H9 (cell line): ENCODE measurements around the gene CDK2. TPM values are rescaled to one million over a fixed set of nuclear protein-coding genes. Genes with fewer than 3 reads are reported as not detected.
A peak's percentile ranks its signal among the peaks of the same experiment; 100 is the strongest.
"Not testable (repeated sequence)": the region's sequence is repeated elsewhere in the genome, so short reads cannot be mapped to it uniquely, and the experiment has no call there.

Source experiments
- DNase-seq: peaks from one replicate; pipeline ENCODE4 v3.0.0-alpha.2; 2017
- H2AFZ ChIP-seq: one replicate; pipeline ENCODE4 v1.6.1; 2013; ENCODE audit warnings: mild to moderate bottlenecking, low read length, control low read depth, moderate library complexity
- H2AK5ac ChIP-seq: 2 replicates; pipeline ENCODE4 v1.6.1; 2013; ENCODE audit warnings: low read length, control low read depth, mixed read lengths; ENCODE audit not compliant: insufficient read length
- H2BK120ac ChIP-seq: one replicate; pipeline ENCODE4 v1.6.1; 2013; ENCODE audit warnings: low read depth, mild to moderate bottlenecking, low read length, control low read depth, inconsistent platforms; ENCODE audit not compliant: poor library complexity, severe bottlenecking
- H2BK12ac ChIP-seq: 2 replicates; pipeline ENCODE4 v1.6.1; 2013; ENCODE audit warnings: low read length, control low read depth, mixed read lengths, low read depth; ENCODE audit not compliant: insufficient read length
- H2BK15ac ChIP-seq: 2 replicates; pipeline ENCODE4 v1.6.1; 2013; ENCODE audit warnings: low read depth, low read length, control low read depth
- H2BK20ac ChIP-seq: one replicate; pipeline ENCODE4 v1.6.1; 2013; ENCODE audit warnings: low read depth, mild to moderate bottlenecking, low read length, control low read depth, inconsistent platforms; ENCODE audit not compliant: poor library complexity, severe bottlenecking
- H2BK5ac ChIP-seq: 2 replicates; pipeline ENCODE4 v1.6.1; 2013; ENCODE audit warnings: low read length, control low read depth, mixed read lengths; ENCODE audit not compliant: insufficient read length
- H3K14ac ChIP-seq: 2 replicates; pipeline ENCODE4 v1.6.1; 2013; ENCODE audit warnings: low read length, control low read depth; ENCODE audit not compliant: insufficient read depth
- H3K18ac ChIP-seq: 2 replicates; pipeline ENCODE4 v1.6.1; 2013; ENCODE audit warnings: low read depth, mild to moderate bottlenecking, mixed read lengths, low read length, control low read depth; ENCODE audit not compliant: insufficient read length
- H3K23ac ChIP-seq: 2 replicates; pipeline ENCODE4 v1.6.1; 2013; ENCODE audit warnings: low read length, control low read depth, mixed read lengths, low read depth; ENCODE audit not compliant: insufficient read length
- H3K23me2 ChIP-seq: 2 replicates; pipeline ENCODE4 v1.6.1; 2013; ENCODE audit warnings: low read depth, mild to moderate bottlenecking, mixed read lengths, low read length, control low read depth; ENCODE audit not compliant: insufficient read length, poor library complexity, severe bottlenecking
- H3K27ac ChIP-seq: 2 replicates; pipeline ENCODE4 v1.5.1; 2013; ENCODE audit warnings: low read length, control low read depth, mixed read lengths, low read depth; ENCODE audit not compliant: insufficient read length
- H3K27me3 ChIP-seq: 2 replicates; pipeline ENCODE4 v1.6.1; 2013; ENCODE audit warnings: low read length, control low read depth, inconsistent platforms; ENCODE audit not compliant: insufficient read depth
- H3K4ac ChIP-seq: 2 replicates; pipeline ENCODE4 v1.6.1; 2013; ENCODE audit warnings: low read depth, mild to moderate bottlenecking, control low read depth, inconsistent platforms, low read length, moderate library complexity
- H3K4me1 ChIP-seq: 2 replicates; pipeline ENCODE4 v1.6.1; 2013; ENCODE audit warnings: low read length, control low read depth, inconsistent platforms; ENCODE audit not compliant: insufficient read depth
- H3K4me2 ChIP-seq: 2 replicates; pipeline ENCODE4 v1.6.1; 2013; ENCODE audit warnings: low read length, control low read depth, mixed read lengths; ENCODE audit not compliant: insufficient read length, insufficient read depth
- H3K56ac ChIP-seq: 2 replicates; pipeline ENCODE4 v1.6.1; 2013; ENCODE audit warnings: low read depth, mild to moderate bottlenecking, mixed read lengths, low read length, control low read depth; ENCODE audit not compliant: insufficient read length
- H3K79me1 ChIP-seq: 2 replicates; pipeline ENCODE4 v1.6.1; 2013; ENCODE audit warnings: low read depth, mild to moderate bottlenecking, moderate library complexity, low read length, control low read depth, inconsistent platforms; ENCODE audit not compliant: insufficient read depth, poor library complexity, severe bottlenecking
- H3K79me2 ChIP-seq: 2 replicates; pipeline ENCODE4 v1.6.1; 2013; ENCODE audit warnings: low read length, control low read depth, inconsistent platforms; ENCODE audit not compliant: insufficient read depth
- H3K9ac ChIP-seq: 2 replicates; pipeline ENCODE4 v1.6.1; 2013; ENCODE audit warnings: low read length, control low read depth, mixed read lengths; ENCODE audit not compliant: insufficient read length; ENCODE audit errors: extremely low read depth
- H3K9me3 ChIP-seq: one replicate; pipeline ENCODE4 v1.6.1; 2013; ENCODE audit warnings: low read depth, low read length, inconsistent platforms; ENCODE audit not compliant: control insufficient read depth
- H3T11ph ChIP-seq: one replicate; pipeline ENCODE4 v1.6.1; 2013; ENCODE audit warnings: mild to moderate bottlenecking, low read length, control low read depth, inconsistent platforms
- H4K20me1 ChIP-seq: one replicate; pipeline ENCODE4 v1.6.1; 2013; ENCODE audit not compliant: control insufficient read depth, insufficient read length, insufficient read depth
- H4K5ac ChIP-seq: 2 replicates; pipeline ENCODE4 v1.6.1; 2013; ENCODE audit warnings: low read depth, mild to moderate bottlenecking, mixed read lengths, low read length, control low read depth; ENCODE audit not compliant: insufficient read length
- H4K8ac ChIP-seq: replicated peaks from 2 replicates; pipeline ENCODE4 v1.6.1; 2013; ENCODE audit warnings: low read length, control low read depth, mixed read lengths, low read depth; ENCODE audit not compliant: insufficient read length
- H4K91ac ChIP-seq: 2 replicates; pipeline ENCODE4 v1.6.1; 2013; ENCODE audit warnings: low read depth, mild to moderate bottlenecking, moderate library complexity, mixed read lengths, low read length, control low read depth; ENCODE audit not compliant: insufficient read length
- H3K27ac Mint-ChIP-seq, 3 experiments: 2 replicates in 2 of 3; 3 replicates in 1 of 3; pipeline ENCODE4 v1.8.0; 2020 to 2021; ENCODE audit warnings: mixed read lengths in 3 of 3, mild to moderate bottlenecking in 1 of 3, moderate library complexity in 1 of 3
- H3K27me3 Mint-ChIP-seq: 2 replicates; pipeline ENCODE4 v1.8.0; 2021; ENCODE audit warnings: low read depth, mild to moderate bottlenecking, moderate library complexity, mixed read lengths
- H3K36me3 Mint-ChIP-seq, 3 experiments: 2 replicates in 2 of 3; 3 replicates in 1 of 3; pipeline ENCODE4 v1.8.0; 2020 to 2021; ENCODE audit warnings: low read depth in 3 of 3, mixed read lengths in 3 of 3; ENCODE audit not compliant: insufficient read depth in 1 of 3
- H3K4me1 Mint-ChIP-seq, 2 experiments: 2 replicates each; pipeline ENCODE4 v1.8.0; 2020; ENCODE audit warnings: mixed read lengths in 2 of 2
- H3K4me3 Mint-ChIP-seq, 2 experiments: 2 replicates in 1 of 2; 3 replicates in 1 of 2; pipeline ENCODE4 v1.8.0; 2020 to 2021; ENCODE audit warnings: mild to moderate bottlenecking in 2 of 2, mixed read lengths in 2 of 2, moderate library complexity in 1 of 2
- H3K9me3 Mint-ChIP-seq, 2 experiments: 2 replicates in 1 of 2; 3 replicates in 1 of 2; pipeline ENCODE4 v1.8.0; 2020; ENCODE audit warnings: mild to moderate bottlenecking in 2 of 2, mixed read lengths in 2 of 2, moderate library complexity in 1 of 2
- WGBS: extraction: QIAGEN DNeasy Blood & Tissue Kit; methylation state at CpG from one replicate; pipeline ENCODE4 v1.1.7; 2013; ENCODE audit warnings: missing lambda C conversion rate, low lambda C conversion rate, mixed read lengths; ENCODE audit not compliant: insufficient read length; ENCODE audit errors: extremely low coverage; 5-methylcytosine and 5-hydroxymethylcytosine counted together
- long read RNA-seq: library from polyadenylated mRNA; unstranded; transcript quantifications from one replicate; pipeline ENCODE4 v2.0.0, GENCODE V29; 2020
- total RNA-seq: library from RNA; stranded (reverse); gene quantifications from 2 replicates; pipeline ENCODE4 v1.2.1, GENCODE V29; 2021
- TF ChIP-seq, protein P1 (sequence below): fragments of 200-600 bp; sonication (generic); conservative IDR thresholded peaks from 3 replicates; pipeline ENCODE4 v1.8.0; 2021; ENCODE audit warnings: antibody characterized with exemption, mild to moderate bottlenecking

The CDK2 gene
- total RNA-seq: 53.1 and 60.8 TPM in 2 replicates
- long read RNA-seq, transcript CDK2-208 (6 exons, 2,598 nt): minor isoform, 8 of 177 reads
- long read RNA-seq, transcript CDK2-202 (6 exons, 1,260 nt): minor isoform, 15 of 177 reads
- long read RNA-seq, transcript CDK2-201 (7 exons, 2,296 nt): major isoform, 136 of 177 reads
- long read RNA-seq, partial matches to known transcripts: 10 of 177 reads
- long read RNA-seq, other reads (novel, unspliced or antisense): 8 of 177 reads

DNA sequence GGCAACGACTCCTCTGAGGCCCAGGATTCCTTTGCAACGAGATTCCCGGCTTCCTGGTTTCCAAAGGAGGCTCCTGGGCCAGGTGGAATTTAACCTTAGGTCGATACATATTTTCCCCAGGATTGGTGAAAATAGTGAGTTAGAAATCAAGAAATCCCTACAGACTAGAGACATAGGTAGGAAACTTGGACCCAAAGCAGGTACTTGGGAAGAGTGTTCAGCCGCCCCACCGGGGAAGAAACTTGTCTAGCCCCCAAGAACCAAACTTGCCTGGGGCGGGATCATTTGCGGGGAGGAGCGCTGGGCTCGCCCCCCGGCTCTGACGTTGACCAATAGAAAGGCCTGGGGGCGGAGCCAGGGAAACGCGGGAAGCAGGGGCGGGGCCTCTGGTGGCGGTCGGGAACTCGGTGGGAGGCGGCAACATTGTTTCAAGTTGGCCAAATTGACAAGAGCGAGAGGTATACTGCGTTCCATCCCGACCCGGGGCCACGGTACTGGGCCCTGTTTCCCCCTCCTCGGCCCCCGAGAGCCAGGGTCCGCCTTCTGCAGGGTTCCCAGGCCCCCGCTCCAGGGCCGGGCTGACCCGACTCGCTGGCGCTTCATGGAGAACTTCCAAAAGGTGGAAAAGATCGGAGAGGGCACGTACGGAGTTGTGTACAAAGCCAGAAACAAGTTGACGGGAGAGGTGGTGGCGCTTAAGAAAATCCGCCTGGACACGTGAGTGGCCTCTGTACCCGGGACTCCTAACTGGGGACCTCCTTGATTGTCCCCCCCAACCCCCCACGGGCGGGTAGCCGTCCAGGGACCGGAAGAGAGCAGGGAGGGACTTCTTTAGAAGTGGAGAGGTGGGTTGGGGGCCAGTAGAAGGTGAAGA is at the start of gene CDK2:
Gene CDK2 (plus strand): TSS at position 423 of the 874 bp plus-strand sequence. CDS start 179 bp downstream, at position 602.
- DNase-seq: peak; percentile 95
- no peaks in the 10 kb centered on the region for H3K27me3 ChIP-seq
- no CpG with 5 or more reads among the region's 45 CpGs for WGBS
- no peak within 1 kb of the TSS for H2BK15ac ChIP-seq
- no peak within 1 kb of the TSS for H3K4ac ChIP-seq
- no peak within 1 kb of the TSS for H4K8ac ChIP-seq
- Mint-ChIP-seq H3K4me3 (peak within 1 kb of the TSS; percentile 96 to 99), H3K36me3 (peaks cover 14 to 35% (median 35%) of the 10 kb centered on the region in 3 experiments; a peak in 6 of 7 replicates), H3K27me3 (no peaks in the 10 kb centered on the region), H3K4me1 (peaks cover 22 to 28% of the 10 kb centered on the region in 2 experiments), H3K27ac (peak within 1 kb of the TSS; percentile 92 to 98 (median 97)), H3K9me3 (no peaks in the 10 kb centered on the region)
- H3K79me1 ChIP-seq: no peaks in the 10 kb centered on the region
- no peak within 1 kb of the TSS for H3T11ph ChIP-seq
- H3K4me1 ChIP-seq: peaks cover 3% of the 10 kb centered on the region; the same call in 1 of the 2 replicates
- H2BK12ac ChIP-seq: no peak within 1 kb of the TSS
- no peak within 1 kb of the TSS for H3K18ac ChIP-seq
- H2AK5ac ChIP-seq: no peak within 1 kb of the TSS
- H2BK120ac ChIP-seq: no peak within 1 kb of the TSS
- peaks cover 15% of the 10 kb centered on the region for H3K23me2 ChIP-seq
- H3K4me2 ChIP-seq: peak within 1 kb of the TSS; percentile 93
- H3K23ac ChIP-seq: no peak within 1 kb of the TSS
- H3K9me3 ChIP-seq: no peaks in the 10 kb centered on the region
- no peak within 1 kb of the TSS for H3K56ac ChIP-seq
- no peak within 1 kb of the TSS for H4K91ac ChIP-seq
- no peak within 1 kb of the TSS for H2BK5ac ChIP-seq
- H2BK20ac ChIP-seq: no peak within 1 kb of the TSS
- H2AFZ ChIP-seq: no peak within 1 kb of the TSS
- H4K5ac ChIP-seq: no peak within 1 kb of the TSS
- H3K14ac ChIP-seq: no peak within 1 kb of the TSS; the same call in 1 of the 2 replicates
- H4K20me1 ChIP-seq: no peaks in the 10 kb centered on the region
- peak within 1 kb of the TSS; percentile 46 for H3K27ac ChIP-seq
- H3K9ac ChIP-seq: peak within 1 kb of the TSS; percentile 92
- TF ChIP-seq, protein P1, sequence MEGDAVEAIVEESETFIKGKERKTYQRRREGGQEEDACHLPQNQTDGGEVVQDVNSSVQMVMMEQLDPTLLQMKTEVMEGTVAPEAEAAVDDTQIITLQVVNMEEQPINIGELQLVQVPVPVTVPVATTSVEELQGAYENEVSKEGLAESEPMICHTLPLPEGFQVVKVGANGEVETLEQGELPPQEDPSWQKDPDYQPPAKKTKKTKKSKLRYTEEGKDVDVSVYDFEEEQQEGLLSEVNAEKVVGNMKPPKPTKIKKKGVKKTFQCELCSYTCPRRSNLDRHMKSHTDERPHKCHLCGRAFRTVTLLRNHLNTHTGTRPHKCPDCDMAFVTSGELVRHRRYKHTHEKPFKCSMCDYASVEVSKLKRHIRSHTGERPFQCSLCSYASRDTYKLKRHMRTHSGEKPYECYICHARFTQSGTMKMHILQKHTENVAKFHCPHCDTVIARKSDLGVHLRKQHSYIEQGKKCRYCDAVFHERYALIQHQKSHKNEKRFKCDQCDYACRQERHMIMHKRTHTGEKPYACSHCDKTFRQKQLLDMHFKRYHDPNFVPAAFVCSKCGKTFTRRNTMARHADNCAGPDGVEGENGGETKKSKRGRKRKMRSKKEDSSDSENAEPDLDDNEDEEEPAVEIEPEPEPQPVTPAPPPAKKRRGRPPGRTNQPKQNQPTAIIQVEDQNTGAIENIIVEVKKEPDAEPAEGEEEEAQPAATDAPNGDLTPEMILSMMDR: no peak
- H3K79me2 ChIP-seq: no peaks in the 10 kb centered on the region; the same call in 1 of the 2 replicates

DNA sequence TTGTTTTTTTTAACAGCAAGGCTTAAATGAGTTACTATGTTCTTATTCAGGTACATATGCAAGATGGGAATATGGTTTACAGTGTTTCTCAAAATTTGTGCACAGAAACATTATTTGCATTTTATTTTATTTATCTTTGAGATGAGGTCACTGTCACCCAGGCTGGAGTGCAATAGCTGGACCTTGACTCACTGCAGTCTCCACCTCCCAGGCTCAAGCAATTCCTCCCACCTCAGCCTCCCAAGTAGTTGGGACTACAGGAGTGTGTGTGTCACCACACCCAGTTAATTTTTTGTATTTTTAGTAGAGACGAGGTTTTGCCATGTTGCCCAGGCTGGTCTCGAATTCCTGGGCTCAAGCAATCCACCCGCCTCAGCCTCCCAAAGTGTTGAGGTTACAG is 47.6 kb upstream of the CDK2 start:
- not testable (repeated sequence) for H3K27me3 Mint-ChIP-seq, H4K20me1 ChIP-seq, H3K18ac ChIP-seq, H3K27ac Mint-ChIP-seq, H3K27ac ChIP-seq, H4K5ac ChIP-seq, H2BK120ac ChIP-seq, H3K4me2 ChIP-seq, H2AFZ ChIP-seq, H3K56ac ChIP-seq, H3K4me3 Mint-ChIP-seq, H3K27me3 ChIP-seq, H3K23ac ChIP-seq, H3K23me2 ChIP-seq, H3K14ac ChIP-seq, H3K4me1 ChIP-seq, H2BK15ac ChIP-seq, H3K4me1 Mint-ChIP-seq, DNase-seq, H4K8ac ChIP-seq, H2BK5ac ChIP-seq, H3T11ph ChIP-seq, H2BK20ac ChIP-seq, H3K9ac ChIP-seq, H4K91ac ChIP-seq, H3K4ac ChIP-seq, H2AK5ac ChIP-seq, H3K9me3 ChIP-seq, H3K9me3 Mint-ChIP-seq, H2BK12ac ChIP-seq
- peaks cover 10 to 40% (median 29%) of the 10 kb centered on the region in 3 experiments; a peak in 6 of 7 replicates for H3K36me3 Mint-ChIP-seq
- peaks cover 12% of the 10 kb centered on the region for H3K79me1 ChIP-seq
- no CpG with 5 or more reads among the region's 3 CpGs for WGBS
- peaks cover 24% of the 10 kb centered on the region; the same call in 1 of the 2 replicates for H3K79me2 ChIP-seq
